Activated CD4-positive, CD25-positive, alpha-beta regulatory T cell treated with anti-CD3 and anti-CD28 coated beads, Interleukin-2, amount 50 U/mL, for 16 hours (primary cell): ENCODE data around the gene MSN.

Experiments used
- DNase-seq: peaks from one replicate; pipeline ENCODE4 v3.0.0-alpha.2; 2020; ENCODE audit warnings: low read depth, low spot score

Gene MSN

DNA sequence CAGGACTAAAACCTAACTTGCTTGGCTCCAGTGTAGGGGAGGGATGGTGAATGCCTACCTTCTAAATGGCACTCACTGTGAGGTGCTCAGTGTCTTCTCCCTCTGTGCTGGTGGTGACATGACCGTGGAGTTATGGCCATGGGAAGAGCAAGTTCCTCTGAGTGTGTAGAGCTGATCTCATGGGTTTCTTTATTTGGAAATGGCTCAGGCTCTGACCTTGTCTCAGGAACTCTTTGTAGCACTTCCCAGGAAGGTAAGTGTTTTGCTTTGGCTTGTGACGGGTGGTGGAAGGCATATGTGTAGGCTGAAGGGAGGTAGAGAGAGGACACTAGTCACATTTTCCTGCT, 6.4 kb downstream of the MSN start:
- no peak for DNase-seq

DNA sequence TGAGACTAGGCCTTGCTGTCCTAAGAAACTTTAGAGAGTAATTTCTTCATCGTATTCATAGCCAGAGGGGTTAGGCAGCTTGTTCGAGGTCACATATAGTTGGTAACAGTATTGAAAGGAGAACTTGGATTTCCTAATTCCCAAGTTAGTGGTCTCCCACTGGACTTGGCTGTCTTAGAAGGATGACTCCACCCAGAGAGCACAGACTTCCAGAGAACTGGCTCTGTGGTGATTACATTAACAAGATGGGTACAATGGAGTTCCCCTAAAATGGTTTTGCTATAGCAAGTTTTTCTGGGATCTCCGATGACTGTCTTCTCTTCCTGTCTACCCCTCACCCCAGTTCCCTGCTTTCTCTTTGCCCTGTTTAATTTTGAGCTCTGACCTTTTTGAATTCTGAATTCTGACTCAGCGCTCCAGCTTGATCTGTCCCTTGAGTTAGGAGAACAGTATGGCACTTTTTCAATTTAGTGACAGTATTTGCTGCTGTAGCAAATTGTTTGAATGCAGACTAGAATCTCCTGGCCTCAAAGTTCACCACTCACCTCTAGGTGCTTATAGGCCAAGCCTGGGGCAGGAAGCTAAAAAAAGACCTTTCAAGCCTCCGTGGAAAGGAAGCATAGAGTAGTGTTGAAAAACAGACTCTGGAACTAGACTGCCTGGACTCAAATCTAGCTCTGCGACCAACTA, 6.9 kb downstream of the MSN start:
- no peak for DNase-seq

GRCh38 chrX:65677954-65678469, 10.6 kb downstream of the MSN start:
- DNase-seq, result no peak

- DNase-seq, result no peak
Measured at GRCh38 chrX:65679071-65679540, 11.7 kb downstream of the MSN start.

- no peak for DNase-seq
Measured at GRCh38 chrX:65681810-65682209, 14.4 kb downstream of the MSN start.

DNA sequence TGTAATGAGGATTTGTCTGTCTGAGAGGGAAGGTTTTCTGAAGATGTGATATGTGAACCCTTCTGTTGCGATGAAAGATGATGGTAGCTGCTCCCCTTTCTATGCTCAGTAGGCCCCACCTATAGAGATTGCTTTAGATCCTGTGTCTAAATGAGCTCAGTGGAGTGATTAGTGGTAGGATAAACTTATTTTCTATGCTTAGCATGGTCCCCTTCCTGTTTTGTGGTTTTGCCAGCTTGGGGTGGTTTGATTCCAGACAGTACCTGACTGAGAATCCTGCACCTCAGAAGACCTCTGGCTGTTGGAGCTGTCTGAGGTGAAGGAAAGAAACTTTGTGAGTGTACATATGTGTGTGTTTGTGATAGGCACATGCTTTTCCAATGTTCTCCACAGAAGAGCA, 17.7 kb downstream of the MSN start:
- DNase-seq, result no peak

DNA sequence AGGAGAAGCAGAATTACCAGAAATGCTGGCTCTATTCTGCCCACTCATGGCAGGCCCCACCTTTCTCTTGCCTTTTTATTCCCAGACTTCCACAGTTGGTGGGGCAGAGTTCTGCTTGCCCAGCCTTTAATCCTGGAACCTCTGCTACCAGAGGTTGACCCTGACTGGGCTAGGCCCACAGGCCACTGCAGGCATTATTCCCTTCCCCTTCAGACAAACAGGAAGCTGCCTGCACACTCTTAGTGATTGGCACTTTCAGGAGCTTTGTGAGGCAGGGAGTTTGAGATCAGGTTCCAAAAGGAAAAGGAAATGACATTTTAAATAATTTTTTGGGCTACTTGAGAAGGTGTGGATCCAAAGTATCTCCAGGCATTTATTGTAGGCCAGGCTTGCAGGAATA, 18.8 kb downstream of the MSN start:
- no peak for DNase-seq

GRCh38 chrX:65687367-65687766, 19.9 kb downstream of the MSN start:
- DNase-seq, result no peak

DNA sequence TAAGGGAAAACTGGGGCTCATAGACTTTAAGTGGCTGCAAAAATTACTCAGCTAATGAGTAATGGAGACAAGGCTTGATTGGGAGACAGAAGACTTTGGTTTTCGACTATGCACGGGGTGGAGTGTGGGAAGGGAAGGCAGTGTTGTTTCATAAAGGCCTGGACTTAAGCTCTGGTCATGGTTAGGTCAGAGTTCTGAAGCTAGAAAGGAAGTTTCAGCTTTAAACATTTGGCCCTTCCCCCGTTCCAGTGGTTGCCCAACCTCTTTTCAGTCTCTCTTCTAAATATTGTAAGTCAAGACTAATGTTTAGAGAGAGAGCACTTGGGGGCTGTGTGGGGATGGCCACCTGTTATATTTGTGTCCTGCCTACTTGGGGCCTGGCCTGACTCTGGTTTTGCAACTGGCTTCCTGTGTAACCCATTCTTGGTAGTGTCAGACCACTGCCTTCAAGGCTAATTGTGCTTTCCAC, 21.0 kb downstream of the MSN start:
- no peak for DNase-seq

- no peak for DNase-seq
Measured at GRCh38 chrX:65689377-65689776, 21.9 kb downstream of the MSN start.

GRCh38 chrX:65690057-65690855, 22.8 kb downstream of the MSN start:
- DNase-seq, result no peak

GRCh38 chrX:65695849-65696449, 28.5 kb downstream of the MSN start:
- DNase-seq, result no peak

- no peak for DNase-seq
Measured at GRCh38 chrX:65696613-65697012, 29.2 kb downstream of the MSN start.

DNA sequence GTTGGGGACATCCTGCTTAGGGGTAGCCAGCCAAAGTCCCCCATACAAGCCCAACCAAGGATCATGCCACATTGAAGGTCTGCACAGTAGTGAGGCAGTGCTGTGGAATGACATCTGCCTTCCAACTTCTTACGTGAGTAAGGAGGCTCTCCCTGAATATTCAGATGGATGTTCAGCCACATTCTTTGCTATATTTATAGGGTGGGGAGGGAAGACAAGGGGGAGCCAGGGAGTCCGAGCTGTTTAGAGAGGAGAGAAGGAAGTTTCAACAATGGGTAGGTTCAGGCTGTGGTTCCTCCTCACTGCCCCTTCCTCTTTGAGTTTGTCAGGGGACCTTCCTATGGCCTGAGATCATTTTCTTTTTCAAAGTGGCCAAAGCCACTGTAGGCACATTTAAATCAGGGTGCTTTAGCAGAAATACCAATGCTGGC, 29.8 kb downstream of the MSN start:
- DNase-seq, result no peak

DNA sequence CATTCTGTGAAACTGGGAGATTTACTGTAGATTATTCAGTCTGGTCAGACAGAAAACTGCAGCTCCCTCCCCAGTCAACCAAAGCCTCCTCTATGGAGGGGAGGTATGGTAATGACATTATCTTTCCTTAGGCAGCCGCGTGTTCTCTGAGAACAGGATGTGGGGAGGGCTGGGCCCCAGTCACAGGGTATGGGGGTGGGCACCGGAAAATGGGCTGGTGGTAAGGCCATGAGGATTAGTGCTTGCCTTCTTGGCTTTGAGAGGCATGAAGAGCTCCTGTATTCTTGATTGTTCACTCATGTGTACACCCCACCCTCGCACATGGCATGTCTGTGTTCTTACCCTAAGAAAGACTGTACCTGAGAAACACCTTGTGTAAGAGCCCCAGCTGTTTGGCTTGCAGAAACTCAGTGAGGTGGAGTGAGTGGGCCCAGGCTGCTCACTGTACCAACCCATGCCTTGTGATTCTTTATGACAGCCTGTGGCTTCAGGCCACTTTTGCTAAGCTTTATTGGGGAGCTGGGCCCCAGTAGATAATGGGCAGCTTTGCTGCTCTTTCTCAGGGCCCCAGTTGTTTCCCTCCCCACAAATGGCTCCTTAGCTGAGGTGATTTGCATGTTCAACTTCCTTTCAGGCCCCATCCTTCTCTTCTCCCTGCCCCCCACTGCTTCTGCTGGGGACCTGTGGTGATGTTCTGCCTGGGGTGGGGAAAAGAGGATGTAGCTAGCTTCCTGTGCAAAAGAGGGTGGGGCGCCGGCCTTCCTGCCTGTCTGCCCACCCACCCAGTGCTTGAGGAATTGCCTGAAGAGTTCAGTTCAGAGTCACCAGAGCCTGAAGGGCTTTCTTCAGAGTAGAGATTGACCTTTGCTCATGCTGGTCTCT, 30.7 kb downstream of the MSN start:
- peak; percentile 28 for DNase-seq

- DNase-seq, result no peak
Measured at GRCh38 chrX:65702956-65703355, 35.5 kb downstream of the MSN start.

DNA sequence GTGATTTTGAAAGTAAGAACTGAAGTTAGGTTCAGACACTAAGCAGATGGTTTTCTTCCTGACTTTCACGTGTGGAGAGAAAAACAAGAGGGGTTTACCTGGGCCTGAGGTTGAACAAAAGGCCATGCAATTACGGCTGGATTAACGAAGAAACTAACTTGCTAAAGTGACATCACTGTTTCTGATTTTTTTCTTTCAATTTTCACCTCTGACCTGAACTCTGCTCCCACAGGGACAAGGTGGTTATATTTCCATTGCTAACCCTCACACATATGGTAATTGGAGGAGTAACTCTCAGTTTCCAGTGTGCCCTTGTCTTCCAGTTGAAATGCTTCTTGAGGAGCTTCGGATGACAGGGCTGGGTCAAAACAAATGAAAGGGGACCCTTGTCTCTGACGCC, 38.0 kb downstream of the MSN start:
- DNase-seq, result no peak

GRCh38 chrX:65706041-65706828, 38.8 kb downstream of the MSN start:
- no peak for DNase-seq

DNA sequence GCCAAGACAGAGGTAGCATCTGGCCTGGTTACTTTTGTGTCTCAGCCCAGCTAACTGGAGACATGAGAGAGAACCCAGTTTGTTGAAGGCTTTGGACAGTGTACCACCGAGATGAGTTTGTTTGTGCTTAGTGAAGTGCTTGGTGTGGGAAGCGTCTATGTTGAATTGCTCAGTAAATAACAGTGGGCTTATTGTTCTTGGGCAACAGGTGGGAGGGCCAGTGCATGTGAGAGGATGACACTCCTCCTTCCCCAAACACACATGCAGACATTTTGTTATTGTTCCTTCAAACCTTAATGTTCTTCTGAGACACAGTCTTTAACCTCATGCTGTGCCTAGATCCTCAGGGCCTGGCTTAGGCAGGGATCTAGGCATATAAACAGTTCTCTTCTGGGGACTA, 39.7 kb downstream of the MSN start:
- DNase-seq, result no peak

GRCh38 chrX:65712005-65712806, 44.8 kb downstream of the MSN start:
- DNase-seq, result no peak
